ENCODE data around the gene PRPF6. TPM values are rescaled to one million over a fixed set of nuclear protein-coding genes. Genes with fewer than 3 reads are reported as not detected.
A peak's percentile ranks its signal among the peaks of the same experiment; 100 is the strongest.

Gene PRPF6
- total and polyA plus RNA-seq, 2 of the 13 experiments (the other 11 are each of a cell fraction or from before 2014, with no cell fraction given) = 63.7 to 101 TPM

DNA sequence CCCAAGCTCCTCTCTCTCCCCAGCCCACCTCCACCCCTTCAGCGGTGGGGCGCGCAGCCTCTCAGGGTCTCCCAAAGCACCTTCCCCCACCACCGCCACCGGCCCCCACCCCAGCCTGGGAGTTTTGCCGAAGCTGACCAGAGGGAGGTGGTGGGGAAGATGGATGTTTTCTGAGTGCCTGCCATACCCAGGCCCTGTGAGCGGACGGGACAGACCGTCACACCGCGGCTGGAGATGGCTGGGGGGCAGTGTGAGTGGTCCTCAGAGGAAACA lies 60.8 kb downstream of the PRPF6 start (continued):
- TF ChIP-seq CREM (IDR thresholded peaks at IDR 0.05) (no peak), CREM (CRISPR knock-in tag; IDR thresholded peaks at IDR 0.05) (no peak), ZNF878 (CRISPR knock-in tag; IDR thresholded peaks at IDR 0.05) (0 out of 2 replicates have a peak, but pooled peaks have one; percentile 4), RBM39 (IDR thresholded peaks at IDR 0.05; ENCODE audit: low read depth, low read length, poor library complexity, severe bottlenecking) (peak; percentile 90), ZKSCAN8 (CRISPR knock-in tag; IDR thresholded peaks at IDR 0.05; ENCODE audit: borderline replicate concordance) (no peak), PTBP1 (IDR thresholded peaks at IDR 0.05; ENCODE audit: low read depth, low read length, poor library complexity, severe bottlenecking) (peak; percentile 16), SP4 (CRISPR knock-in tag; IDR thresholded peaks at IDR 0.05) (0 out of 2 replicates have a peak, but pooled peaks have one; percentile 4), U2AF1 (optimal IDR thresholded peaks at IDR 0.05; ENCODE audit: low read depth, low read length) (peak; percentile 31), FOXO1 (CRISPR knock-in tag; IDR thresholded peaks at IDR 0.05) (no peak; the same call in 1 of the 2 replicates), YY1 (IDR thresholded peaks at IDR 0.05; ENCODE audit: insufficient read depth, insufficient replicate concordance, low read depth, low read length) (no peak), ZBTB8A (CRISPR knock-in tag; IDR thresholded peaks at IDR 0.05; ENCODE audit: borderline replicate concordance, low read depth) (no peak; the same call in 1 of the 2 replicates), ZNF232 (CRISPR knock-in tag; IDR thresholded peaks at IDR 0.05; ENCODE audit: borderline replicate concordance) (no peak), ELF3 (CRISPR knock-in tag; IDR thresholded peaks at IDR 0.05) (no peak), TSC22D2 (CRISPR knock-in tag; IDR thresholded peaks at IDR 0.05; ENCODE audit: borderline replicate concordance) (no peak)
- TF ChIP-seq, protein P1, sequence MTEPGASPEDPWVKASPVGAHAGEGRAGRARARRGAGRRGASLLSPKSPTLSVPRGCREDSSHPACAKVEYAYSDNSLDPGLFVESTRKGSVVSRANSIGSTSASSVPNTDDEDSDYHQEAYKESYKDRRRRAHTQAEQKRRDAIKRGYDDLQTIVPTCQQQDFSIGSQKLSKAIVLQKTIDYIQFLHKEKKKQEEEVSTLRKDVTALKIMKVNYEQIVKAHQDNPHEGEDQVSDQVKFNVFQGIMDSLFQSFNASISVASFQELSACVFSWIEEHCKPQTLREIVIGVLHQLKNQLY (CRISPR knock-in tag; IDR thresholded peaks at IDR 0.05) = no peak
- TF ChIP-seq, protein P2, sequence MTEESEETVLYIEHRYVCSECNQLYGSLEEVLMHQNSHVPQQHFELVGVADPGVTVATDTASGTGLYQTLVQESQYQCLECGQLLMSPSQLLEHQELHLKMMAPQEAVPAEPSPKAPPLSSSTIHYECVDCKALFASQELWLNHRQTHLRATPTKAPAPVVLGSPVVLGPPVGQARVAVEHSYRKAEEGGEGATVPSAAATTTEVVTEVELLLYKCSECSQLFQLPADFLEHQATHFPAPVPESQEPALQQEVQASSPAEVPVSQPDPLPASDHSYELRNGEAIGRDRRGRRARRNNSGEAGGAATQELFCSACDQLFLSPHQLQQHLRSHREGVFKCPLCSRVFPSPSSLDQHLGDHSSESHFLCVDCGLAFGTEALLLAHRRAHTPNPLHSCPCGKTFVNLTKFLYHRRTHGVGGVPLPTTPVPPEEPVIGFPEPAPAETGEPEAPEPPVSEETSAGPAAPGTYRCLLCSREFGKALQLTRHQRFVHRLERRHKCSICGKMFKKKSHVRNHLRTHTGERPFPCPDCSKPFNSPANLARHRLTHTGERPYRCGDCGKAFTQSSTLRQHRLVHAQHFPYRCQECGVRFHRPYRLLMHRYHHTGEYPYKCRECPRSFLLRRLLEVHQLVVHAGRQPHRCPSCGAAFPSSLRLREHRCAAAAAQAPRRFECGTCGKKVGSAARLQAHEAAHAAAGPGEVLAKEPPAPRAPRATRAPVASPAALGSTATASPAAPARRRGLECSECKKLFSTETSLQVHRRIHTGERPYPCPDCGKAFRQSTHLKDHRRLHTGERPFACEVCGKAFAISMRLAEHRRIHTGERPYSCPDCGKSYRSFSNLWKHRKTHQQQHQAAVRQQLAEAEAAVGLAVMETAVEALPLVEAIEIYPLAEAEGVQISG (CRISPR knock-in tag; IDR thresholded peaks at IDR 0.05) = peak; percentile 13; the same call in 1 of the 2 replicates
- TF ChIP-seq, protein P3, sequence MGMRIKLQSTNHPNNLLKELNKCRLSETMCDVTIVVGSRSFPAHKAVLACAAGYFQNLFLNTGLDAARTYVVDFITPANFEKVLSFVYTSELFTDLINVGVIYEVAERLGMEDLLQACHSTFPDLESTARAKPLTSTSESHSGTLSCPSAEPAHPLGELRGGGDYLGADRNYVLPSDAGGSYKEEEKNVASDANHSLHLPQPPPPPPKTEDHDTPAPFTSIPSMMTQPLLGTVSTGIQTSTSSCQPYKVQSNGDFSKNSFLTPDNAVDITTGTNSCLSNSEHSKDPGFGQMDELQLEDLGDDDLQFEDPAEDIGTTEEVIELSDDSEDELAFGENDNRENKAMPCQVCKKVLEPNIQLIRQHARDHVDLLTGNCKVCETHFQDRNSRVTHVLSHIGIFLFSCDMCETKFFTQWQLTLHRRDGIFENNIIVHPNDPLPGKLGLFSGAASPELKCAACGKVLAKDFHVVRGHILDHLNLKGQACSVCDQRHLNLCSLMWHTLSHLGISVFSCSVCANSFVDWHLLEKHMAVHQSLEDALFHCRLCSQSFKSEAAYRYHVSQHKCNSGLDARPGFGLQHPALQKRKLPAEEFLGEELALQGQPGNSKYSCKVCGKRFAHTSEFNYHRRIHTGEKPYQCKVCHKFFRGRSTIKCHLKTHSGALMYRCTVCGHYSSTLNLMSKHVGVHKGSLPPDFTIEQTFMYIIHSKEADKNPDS (CRISPR knock-in tag; IDR thresholded peaks at IDR 0.05) = no peak
- TF ChIP-seq, protein P4, sequence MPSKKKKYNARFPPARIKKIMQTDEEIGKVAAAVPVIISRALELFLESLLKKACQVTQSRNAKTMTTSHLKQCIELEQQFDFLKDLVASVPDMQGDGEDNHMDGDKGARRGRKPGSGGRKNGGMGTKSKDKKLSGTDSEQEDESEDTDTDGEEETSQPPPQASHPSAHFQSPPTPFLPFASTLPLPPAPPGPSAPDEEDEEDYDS (CRISPR knock-in tag; IDR thresholded peaks at IDR 0.05) = no peak
- TF ChIP-seq, protein P5, sequence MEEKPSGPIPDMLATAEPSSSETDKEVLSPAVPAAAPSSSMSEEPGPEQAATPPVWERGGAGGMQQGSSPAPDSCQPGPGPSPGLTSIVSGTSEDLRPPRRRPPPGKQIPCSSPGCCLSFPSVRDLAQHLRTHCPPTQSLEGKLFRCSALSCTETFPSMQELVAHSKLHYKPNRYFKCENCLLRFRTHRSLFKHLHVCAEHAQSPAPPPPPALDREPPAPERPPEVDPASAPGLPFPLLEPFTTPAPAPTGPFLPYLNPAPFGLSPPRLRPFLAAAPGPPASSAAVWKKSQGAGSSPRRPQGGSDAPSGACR (CRISPR knock-in tag; IDR thresholded peaks at IDR 0.05) = no peak
- TF ChIP-seq, protein P6, sequence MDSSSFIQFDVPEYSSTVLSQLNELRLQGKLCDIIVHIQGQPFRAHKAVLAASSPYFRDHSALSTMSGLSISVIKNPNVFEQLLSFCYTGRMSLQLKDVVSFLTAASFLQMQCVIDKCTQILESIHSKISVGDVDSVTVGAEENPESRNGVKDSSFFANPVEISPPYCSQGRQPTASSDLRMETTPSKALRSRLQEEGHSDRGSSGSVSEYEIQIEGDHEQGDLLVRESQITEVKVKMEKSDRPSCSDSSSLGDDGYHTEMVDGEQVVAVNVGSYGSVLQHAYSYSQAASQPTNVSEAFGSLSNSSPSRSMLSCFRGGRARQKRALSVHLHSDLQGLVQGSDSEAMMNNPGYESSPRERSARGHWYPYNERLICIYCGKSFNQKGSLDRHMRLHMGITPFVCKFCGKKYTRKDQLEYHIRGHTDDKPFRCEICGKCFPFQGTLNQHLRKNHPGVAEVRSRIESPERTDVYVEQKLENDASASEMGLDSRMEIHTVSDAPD (CRISPR knock-in tag; IDR thresholded peaks at IDR 0.05) = no peak
- TF ChIP-seq, protein P7, sequence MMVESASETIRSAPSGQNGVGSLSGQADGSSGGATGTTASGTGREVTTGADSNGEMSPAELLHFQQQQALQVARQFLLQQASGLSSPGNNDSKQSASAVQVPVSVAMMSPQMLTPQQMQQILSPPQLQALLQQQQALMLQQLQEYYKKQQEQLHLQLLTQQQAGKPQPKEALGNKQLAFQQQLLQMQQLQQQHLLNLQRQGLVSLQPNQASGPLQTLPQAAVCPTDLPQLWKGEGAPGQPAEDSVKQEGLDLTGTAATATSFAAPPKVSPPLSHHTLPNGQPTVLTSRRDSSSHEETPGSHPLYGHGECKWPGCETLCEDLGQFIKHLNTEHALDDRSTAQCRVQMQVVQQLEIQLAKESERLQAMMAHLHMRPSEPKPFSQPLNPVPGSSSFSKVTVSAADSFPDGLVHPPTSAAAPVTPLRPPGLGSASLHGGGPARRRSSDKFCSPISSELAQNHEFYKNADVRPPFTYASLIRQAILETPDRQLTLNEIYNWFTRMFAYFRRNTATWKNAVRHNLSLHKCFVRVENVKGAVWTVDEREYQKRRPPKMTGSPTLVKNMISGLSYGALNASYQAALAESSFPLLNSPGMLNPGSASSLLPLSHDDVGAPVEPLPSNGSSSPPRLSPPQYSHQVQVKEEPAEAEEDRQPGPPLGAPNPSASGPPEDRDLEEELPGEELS (CRISPR knock-in tag; IDR thresholded peaks at IDR 0.05) = no peak; the same call in 1 of the 2 replicates

Measured in HepG2 (cell line).